Mammary epithelial cell (primary cell): ENCODE results near the gene CSAG3.
"Not testable (repeated sequence)": the region's sequence is repeated elsewhere in the genome, so short reads cannot be mapped to it uniquely, and the experiment has no call there.

ENCODE experiments used
- CTCF ChIP-seq, 2 donors: IDR thresholded peaks in 1 of 2; conservative IDR thresholded peaks in 1 of 2; 2 replicates each; pipeline ENCODE4 v1.5.1; 2011 to 2012; ENCODE audit warnings: inconsistent platforms in 2 of 2, low read length in 2 of 2, mild to moderate bottlenecking in 2 of 2, control low read depth in 1 of 2, low read depth in 1 of 2; ENCODE audit not compliant: insufficient read depth in 1 of 2; ENCODE audit errors: extremely low read depth in 1 of 2
- EZH2 ChIP-seq: IDR thresholded peaks from 2 replicates; pipeline ENCODE4 v1.6.1; 2012; ENCODE audit warnings: low read length, inconsistent platforms, borderline replicate concordance

- TF ChIP-seq CTCF (conservative IDR thresholded peaks at IDR 0.05 in 1 of 2, IDR thresholded peaks at IDR 0.05 in 1 of 2; ENCODE audit: extremely low read depth in 1 of 2, insufficient read depth in 1 of 2, low read depth in 1 of 2, low read length in 2 of 2); EZH2: not testable (repeated sequence)
Observed at GRCh38 chrX:152766562-152766961, 7.5 kb downstream of the CSAG3 start.
